Prostate gland (tissue), 2 donors: ENCODE measurements around the gene WDR5B.

Source experiments
- CTCF ChIP-seq, 4 experiments: fragments of 200-600 bp in 2 of 4; fragments of 450-650 bp in 2 of 4; sonication (generic) in 2 of 4; IDR thresholded peaks; 1 replicate in 3 of 4; 2 replicates in 1 of 4; pipeline ENCODE4 v1.5.1; 2016 to 2019; ENCODE audit warnings: antibody characterized with exemption in 4 of 4, mild to moderate bottlenecking in 2 of 4, moderate library complexity in 2 of 4
- POLR2A ChIP-seq: fragments of 450-650 bp; IDR thresholded peaks from one replicate; pipeline ENCODE4 v1.6.1; 2016; ENCODE audit warnings: antibody characterized with exemption, mild to moderate bottlenecking
- POLR2AphosphoS5 ChIP-seq: sonication (generic); formaldehyde crosslinking; IDR thresholded peaks from one replicate; pipeline ENCODE4 v1.6.1; 2017; ENCODE audit warnings: antibody characterized with exemption

- no peak for TF ChIP-seq CTCF (IDR thresholded peaks at IDR 0.05)
- no peak for TF ChIP-seq POLR2A
- no peak for TF ChIP-seq POLR2AphosphoS5
Measured at GRCh38 chr3:122435950-122436349, 20.1 kb upstream of the WDR5B start.
